HS-27A (cell line): ENCODE data around the gene TVP23A.
"Not testable (repeated sequence)": the region's sequence is repeated elsewhere in the genome, so short reads cannot be mapped to it uniquely, and the experiment has no call there.

Experiments used
- DNase-seq: peaks from one replicate; pipeline ENCODE4 v3.0.0-alpha.2; 2012; ENCODE audit warnings: low read depth, missing footprints

TVP23A gene

DNA sequence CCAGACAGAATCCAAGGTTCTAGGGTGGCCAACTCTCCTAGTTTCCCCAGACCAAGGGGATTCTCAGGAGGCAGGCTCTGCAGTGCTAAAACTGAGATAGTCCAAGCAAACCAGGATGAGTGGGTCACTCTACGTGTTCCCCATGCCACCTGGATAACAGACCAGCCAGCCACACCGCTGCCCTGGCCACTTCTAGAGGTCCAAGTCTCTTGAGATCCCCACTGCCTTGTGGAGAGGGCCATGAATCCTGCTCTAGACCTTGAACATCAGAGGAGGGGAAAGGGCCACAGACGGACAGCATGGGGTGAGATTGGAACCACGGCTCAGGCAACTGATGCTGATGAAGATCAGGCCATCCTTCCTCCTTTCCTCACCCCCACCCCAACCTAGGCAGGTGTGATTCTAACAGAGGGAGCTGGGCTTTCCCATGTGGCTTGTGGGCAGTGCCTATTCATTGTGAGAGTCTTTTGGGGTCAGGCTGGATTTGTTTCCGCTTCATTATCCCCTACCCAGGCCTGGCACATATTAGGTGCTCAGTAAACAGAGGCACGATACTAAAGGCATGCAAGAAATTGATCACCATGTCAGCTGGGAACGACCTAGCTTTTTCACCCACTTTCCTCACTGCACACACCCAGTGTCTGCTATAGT, 16.8 kb upstream of the TVP23A start:
- DNase-seq, result no peak

DNA sequence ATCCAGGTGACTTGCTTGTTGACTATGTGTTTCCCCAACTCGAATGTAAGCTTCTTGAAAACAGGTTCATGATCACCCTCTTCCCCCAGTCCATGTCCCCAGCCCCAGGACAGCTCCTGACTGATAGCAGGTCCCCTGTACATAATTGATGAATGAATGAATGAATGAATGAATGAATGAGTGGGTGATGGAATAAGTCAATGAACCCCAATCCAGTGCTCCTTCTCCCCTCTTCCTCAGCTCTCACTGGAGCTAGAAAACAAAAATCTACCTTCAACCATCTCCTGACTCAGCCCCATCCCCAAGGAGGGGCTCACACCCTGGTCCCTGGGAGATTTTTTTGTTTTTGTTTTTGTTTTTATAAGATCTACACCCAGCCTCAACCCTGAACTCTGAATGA, 16.2 kb upstream of the TVP23A start:
- no peak for DNase-seq

DNA sequence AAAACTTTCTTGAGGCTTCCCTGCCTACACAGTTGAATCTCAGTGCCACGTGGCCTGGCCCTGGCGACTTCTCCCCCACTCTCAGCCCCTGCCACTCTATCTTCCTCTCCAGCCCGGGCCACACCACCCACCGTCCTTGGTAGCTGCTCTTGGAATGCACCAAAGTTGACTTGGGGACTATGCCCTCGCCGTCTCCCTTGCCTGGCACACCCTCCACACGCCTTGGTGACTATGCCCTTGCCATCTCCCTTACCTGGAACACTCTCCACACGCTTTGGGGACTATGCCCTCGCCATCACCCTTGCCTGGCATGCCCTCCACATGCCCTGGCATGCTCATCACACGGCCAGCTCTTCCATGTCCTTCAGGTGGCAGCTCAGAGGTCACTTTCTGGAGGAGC, 15.5 kb upstream of the TVP23A start:
- no peak for DNase-seq

DNA sequence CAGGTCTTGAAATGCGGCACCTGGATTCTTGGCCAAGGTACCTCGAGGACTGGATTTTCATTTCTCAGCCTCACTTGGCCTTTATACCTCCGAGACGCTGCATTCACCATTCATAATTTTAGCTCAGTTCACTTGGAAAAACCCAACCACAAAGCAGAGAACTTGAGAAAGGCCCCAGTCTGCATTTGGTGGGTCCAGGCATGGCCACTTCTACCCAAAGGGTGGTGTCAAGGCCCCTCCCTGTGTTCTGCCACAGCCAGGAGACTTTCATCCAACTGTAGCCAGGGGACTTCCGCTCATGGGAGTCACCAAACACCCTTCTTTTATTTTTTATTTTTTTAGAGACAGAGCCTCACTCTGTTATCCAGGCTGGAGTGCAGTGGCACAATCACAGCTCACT, 14.7 kb upstream of the TVP23A start:
- DNase-seq, result no peak

DNA sequence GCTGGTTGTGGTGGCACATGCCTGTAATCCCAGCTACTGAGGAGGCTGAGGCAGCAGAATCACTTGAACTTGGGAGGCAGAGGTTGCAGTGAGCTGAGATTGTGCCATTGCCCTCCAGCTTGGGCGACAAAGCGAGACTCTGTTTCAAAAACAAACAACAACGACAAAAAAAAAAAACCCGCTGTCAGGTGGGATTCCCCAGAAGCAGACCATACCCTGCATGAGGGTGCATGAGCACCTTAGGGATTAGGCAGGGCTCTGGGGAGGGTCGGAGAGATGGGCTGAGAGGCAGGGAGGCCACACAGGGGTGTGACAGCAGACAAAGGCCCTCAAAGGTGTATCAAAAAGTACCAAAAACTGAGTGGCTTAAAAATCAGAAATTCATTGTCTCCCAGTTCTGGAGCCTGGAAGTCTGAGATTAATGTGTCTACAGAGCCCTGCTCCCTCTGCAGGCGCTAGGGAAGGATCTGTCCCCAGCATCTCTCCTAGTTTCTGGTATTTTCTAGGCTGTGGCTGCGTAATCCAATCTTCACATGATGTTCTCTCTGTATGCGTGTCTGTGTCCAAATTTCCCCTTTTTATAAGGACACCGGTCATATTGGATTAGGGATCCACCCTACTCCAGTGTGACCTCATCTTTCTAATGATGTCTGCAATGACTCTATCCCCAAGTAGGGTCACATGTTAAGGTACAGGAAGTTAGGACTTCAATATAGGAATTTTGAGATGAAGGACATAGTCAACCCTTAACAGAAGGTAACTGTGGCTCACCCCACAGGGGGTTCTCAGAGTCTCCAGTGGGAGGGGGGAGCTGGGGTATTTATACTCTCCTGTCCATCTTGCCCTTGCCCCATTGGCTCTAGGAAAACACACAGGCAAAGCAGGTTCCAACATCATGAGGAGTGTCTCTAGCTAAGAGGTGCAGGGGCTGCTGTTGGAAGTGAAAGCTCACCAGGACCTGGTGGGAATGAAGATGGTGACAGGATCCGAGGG, 13.6 kb upstream of the TVP23A start:
- no peak for DNase-seq

DNA sequence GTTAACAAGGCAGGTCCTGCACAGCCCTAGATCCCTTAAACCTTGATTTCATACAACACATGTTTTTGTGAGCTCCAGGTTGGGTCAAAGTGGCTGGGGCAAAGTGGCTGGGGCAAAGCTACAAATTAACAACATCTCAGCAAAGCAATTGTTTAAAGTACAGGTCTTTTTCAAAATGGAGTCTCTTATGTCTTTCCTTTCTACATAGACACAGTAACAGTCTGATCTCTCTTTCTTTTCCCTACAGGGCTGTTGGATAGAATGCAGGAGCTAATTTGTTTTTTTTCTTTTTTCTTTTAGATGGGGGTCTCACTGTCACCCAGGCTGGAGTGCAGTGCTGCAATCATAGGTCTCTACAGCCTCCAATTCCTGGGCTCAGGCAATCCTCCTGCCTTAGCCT, 11.6 kb upstream of the TVP23A start:
- DNase-seq, result not testable (repeated sequence)

DNA sequence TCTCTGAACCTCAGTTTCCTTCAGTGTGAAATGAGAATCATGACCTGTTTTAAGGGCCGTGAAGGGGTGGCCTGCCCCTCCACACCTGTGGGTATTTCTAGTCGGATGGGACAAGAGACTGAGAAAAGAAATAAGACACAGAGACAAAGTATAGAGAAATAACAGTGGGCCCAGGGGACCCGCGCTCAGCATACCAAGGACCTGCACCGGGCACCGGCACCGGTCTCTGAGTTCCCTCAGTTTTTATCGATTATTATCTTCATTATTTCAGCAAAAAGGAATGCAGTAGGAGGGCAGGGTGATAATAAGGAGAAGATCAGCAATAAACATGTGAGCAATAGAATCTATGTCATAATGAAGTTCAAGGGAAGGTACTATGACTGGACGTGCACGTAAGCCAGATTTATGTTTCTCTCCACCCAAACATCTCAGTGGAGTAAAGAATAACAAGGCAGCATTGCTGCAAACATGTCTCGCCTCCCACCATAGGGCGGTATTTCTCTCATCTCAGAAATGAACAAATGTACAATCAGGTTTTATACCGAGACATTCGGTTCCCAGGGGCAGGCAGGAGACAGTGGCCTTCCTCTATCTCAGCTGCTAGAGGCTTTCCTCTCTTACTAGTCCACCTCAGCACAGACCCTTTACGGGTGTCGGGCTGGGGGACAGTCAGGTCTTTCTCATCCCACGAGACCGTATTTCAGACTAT, 10.9 kb upstream of the TVP23A start:
- not testable (repeated sequence) for DNase-seq

DNA sequence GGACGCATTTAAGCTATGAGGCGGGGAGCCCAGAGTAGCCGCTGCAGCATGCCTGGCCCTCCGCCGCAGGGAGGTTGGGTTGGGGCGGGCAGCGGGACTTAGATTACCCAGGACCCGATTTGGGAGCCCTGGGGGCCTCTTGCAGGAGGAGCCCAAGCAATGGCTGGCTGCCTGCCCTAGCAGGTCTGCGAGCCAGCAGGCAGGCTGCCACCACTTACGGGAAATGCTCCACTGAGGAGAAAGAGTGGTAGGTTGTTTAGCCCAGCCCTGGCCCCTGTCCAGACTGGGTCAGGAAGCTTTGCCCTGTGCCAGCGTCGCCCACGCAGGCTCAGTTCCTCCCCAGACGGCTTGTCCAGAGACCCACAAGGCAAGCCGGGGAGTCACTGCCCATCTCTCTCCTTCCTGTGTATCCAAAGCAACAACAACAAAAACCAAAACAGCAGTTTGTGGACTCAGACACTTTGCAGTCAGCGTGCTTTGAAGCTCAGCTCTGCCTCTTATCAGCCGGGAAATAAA, 10.3 kb upstream of the TVP23A start:
- no peak for DNase-seq

DNA sequence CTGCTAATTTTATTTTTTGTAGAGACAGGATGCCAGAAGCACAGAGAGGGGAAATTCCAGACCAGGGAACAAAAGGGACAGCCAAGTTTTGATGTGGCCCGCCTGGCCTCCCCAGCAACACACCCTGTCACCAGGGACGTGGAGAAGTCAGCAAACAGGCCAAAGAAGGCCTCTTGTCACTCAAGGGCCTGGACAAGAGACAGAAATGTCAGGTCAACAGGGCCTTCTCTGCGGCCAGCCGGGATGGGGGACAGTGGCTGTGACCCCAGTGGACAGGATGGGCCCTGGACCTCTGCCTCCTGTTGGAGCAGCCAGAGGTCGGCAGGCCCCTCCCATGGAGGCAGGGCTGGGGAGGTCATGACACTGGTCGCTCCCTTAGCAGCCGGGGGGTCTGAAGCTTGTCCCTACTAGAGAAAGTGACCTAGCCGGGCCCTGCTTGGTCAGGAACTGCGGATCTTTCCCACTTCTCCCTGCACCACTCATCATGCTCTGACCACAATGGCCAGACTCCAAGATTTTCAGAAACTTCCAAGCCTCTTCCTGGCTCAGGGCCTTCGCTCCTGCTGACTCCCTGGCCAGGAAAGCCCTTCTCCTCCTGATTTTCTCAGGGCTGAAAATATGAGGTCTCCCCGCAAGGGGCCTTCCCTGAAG, 9.2 kb upstream of the TVP23A start:
- no peak for DNase-seq

DNA sequence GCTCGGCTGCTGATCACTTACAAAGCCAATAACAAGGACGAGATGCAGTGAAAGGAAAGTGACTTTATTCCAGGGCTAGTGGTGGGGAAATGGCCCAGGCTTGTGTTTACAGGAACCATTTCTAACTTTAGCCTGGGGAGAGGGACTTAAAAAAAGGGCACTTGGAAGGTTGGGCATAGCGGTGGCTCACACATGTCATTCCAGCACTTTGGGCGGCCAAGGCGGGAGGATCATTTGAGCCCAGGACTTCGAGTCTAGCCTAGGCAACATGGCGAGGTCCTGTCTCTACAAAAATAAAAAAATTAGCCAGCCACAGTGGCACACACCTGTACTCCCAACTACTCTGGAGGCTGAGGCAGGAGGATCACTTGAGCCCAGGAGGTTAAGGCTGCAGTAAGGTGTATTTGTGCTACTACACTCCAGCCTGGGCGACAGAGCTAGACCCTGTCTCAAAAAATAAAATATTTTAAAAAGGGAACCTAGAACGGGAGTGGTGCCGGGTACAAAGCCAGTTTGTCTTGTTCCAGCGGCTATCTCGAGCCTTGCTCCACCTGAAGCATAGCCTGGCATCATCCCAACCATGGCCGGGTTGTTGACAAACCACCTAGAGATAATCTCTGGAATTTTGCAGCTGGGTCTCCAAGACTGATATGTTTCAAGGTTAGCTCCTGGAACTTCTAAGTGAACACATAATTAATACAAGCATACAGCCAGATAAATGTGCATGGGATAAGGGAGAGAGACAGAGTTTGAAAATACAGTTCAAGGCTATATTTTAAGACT, 5.7 kb upstream of the TVP23A start:
- no peak for DNase-seq

DNA sequence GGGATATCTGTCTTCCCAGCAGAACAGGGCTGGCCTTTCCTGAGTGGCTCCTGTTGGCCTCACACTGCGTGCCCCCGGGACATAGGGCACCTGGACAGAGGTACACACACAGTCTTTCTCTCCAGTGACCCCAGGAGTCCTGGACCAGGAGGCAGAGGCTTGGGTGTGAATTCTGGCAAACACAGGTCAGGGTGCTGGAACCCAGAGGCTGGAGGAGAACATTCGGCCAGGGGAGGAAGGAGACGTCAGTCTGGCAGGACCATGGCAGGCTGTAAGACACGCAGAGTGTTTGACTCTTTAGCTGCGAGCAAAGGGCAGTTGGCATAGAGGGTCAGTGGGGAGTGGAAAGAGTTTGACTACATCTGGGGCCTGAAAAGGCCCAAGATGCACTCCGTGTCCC, 4.1 kb upstream of the TVP23A start:
- DNase-seq, result no peak

DNA sequence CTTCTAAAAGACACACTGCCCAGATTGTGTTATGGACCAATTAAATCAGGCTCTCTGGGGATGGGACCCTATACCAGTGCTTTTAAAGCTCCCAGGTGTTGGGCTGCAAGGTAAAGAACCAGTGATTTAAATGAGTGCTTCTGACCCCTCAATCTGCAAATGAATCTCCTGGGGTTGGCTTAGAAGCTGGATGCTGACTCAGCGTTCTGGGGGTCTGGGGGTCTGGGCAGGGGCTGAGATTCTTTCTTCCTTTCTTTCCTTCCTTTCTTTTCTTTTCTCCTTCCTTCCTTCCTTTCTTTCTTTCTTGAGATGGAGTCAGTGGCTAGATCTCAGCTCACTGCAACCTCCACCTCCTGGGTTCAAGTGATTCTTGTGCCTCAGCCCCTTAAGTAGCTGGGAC, 2.0 kb upstream of the TVP23A start:
- DNase-seq, result no peak

DNA sequence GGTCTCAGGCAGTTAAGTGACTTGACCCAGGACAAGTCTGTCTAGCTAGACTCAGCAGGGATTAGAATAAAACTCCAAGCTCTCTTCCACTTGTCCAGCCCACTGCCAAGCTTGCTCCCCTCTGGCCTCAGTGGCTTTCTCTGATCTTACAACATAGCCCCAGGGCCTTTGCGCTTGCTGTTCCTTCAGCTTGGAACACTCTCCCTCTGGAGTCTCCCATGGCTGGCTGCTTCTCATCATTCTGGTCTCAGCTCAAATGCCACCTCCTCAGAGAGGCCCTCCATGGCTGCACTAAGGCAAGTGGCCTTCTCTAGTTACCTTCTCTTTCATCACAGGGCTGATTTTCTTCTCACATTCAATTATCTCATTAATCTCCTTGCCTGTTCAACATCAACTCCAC, 1.1 kb downstream of the TVP23A start:
- DNase-seq, result no peak

DNA sequence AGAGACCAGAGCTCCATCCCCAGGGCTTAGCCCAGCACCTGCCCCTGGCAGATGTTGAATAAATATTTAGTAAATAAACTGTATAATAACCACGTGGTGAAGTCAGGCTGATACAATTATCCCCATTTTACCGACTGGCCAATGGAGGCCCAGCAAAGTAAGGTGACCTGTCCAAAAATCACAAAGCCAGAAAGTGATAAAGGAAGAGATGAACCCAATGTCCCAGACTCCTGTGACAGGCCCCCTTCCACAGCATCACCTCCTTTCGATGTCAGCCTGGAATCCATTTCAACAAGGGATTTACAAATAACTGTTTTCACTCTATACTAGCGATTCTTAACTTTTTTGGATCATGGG, 5.5 kb downstream of the TVP23A start:
- DNase-seq, result no peak

DNA sequence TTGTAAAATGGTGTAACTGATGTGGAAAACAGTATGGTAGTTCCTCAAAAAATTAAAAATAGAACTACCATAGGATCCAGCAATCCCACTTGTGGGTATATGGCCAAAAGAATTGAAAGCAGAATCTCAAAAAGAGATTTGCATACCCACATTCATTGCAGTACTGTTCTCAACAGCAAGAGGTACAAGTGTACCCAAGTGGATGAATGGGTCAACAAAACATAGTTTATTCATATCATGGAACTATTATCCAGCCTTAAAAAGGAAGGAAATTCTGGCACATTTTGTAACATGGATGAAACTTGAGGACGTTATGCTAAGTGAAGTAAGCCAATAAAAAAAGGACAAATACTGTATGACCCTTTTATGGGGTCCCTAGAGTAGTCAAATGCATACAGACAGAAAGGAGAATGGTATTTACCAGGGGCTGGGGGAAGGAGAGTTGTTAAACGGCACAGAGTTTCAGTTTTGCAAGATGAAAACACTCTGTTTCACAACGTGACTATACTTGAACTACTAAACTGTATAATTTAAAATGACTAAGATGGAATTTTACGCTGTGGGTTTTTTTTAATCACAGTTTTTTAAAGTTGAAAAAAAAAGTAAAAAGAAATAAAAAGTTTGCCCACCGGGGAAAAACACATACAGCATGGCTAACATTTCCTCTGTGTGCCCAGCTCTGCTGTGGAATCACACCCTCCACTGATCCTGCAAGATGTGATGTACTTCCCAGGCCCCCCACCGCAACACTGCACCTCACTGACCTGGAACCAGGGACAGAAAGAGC, 6.1 kb downstream of the TVP23A start:
- no peak for DNase-seq

DNA sequence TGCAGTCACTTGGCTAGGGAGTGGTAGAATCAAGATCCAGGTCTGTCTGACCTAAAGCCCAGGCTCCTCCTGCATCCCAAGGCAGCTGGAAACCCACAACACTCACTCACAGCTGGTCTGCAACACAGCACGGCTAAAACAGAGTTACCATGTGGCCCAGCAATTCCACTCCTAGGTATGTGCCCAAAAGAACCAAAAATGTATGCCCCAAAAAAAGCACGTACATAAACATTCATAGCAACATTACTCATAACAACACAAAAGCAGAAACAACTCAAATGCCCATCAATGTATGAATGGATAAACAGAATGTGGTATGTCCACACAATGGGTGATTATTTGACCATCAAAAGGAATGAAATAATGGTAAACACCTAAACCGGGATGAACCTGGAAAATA, 8.9 kb downstream of the TVP23A start:
- no peak for DNase-seq

DNA sequence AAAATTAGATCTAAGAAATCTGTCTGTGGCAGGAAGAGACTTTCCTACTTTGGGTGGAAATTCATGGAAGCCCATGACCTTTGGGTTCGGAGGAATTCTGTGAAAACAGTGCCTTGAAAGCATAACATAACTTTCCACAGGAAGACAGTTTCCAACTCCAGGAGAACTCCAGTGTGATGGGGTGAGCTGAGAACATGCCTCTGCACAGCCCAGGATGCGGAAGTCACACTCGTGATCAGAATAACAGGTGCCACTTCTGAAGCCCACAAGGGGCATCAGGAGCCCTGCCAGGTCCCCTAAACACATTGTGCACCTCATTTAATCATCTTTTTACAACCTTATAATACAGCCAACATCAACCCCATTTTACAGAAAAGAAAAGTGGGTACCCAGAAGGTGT, 9.7 kb downstream of the TVP23A start:
- DNase-seq, result no peak

DNA sequence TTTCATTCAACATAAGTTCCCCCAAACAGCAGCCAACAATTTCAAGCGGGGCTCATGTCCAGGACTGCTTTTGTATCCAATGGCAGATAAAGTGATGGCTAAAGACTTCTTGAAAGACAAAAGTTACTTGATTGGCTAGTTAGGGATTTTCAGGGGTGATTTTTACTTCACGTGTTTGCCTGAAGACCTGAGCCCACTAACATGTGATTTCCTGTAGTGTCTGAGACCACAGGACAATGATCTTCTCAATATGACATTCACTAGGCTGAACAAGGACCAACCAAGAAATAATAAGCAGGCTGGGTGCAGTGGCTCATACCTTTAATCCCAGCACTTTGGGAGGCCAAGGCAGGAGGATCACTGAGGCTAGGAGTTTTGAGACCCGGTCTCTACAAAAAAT, 10.4 kb downstream of the TVP23A start:
- DNase-seq, result no peak

DNA sequence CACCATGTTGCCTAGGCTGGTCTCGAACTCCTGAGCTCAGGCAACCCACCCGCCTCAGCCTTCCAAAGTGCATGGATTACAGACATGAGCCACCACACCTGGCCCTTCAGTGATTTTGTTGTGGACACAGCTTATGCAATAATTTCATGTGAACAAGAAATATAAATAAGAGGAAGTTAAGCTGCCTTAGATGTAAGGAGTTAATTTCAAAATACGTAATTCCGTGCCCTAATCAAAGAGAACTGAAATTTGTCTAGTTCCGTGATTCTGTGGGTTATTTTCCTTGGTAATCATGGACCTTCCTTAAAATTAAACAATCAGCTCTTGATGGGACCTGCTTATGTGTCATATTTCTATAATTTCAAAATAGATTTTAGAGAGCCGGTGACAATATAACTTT, 11.9 kb downstream of the TVP23A start:
- no peak for DNase-seq

DNA sequence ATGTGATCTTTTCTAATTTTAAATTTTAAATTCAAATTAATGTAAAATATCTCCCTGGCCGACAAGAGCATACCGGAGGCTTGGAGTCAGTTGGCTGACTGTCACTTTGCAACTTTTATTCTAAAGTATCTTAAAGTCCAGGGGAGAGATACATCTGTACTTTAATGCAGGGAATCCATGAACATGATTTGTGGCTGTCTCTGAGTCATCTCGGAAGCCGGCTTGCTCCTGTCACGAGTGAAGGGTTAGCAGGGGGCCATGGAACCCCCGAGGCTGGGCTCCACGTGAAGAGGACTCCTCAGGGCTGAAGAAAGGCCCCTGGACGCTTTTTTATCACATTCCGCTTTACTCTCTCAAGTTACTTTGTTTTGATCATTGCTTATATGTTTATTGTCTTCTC, 13.3 kb downstream of the TVP23A start:
- DNase-seq, result no peak

DNA sequence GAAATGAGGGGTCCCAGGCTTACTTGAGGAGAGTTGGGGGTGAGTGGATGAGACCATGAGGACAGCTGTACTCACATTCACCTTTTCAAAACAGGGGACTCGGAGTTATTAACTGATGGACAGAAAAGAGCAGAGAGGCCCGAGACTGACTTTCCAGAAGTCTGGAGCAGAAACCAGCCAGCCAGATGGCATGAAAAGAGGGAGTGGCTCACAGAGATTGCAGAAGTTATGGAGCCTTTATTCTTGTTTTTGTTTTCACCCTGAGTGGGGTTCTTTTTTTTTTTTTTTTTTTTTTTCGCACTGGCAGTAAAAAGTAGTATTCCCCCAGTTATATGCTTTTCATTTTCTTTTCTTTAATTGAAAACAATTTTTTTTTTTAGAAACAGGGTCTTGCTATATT, 18.9 kb downstream of the TVP23A start:
- DNase-seq, result no peak
